HepG2 (cell line): ENCODE data around the gene TBXA2R. TPM values are rescaled to one million over a fixed set of nuclear protein-coding genes. Genes with fewer than 3 reads are reported as not detected.

ENCODE experiments used
- ATAC-seq: fragments of 200-7000 bp; cut with Tn5 transposase; 3 replicates; pipeline ENCODE4 v1.9.1; 2020; ENCODE audit warnings: mild to moderate bottlenecking, moderate library complexity
- BruUV-seq: library from RNA; stranded (reverse); fragments of 400-500 nt; replicated peaks from 2 replicates; lab custom pipeline; 2021; lab: Mats Ljungman, UMichigan
- CTCF ChIA-PET: fragments of 300-600 bp; formaldehyde crosslinking; extraction: SDS; loops from one replicate; lab custom pipeline; 2021; ENCODE audit warnings: low total read pairs, inconsistent platforms, low intra/inter-chr PET ratio; lab: Yijun Ruan, JAX
- POLR2A ChIA-PET: fragments of 350-600 bp; sonication (Branson Sonifier 250); formaldehyde crosslinking; loops from one replicate; lab custom pipeline; 2020; ENCODE audit warnings: antibody characterized with exemption, inconsistent platforms; lab: Yijun Ruan, JAX
- DNase-seq: peaks from one replicate; pipeline ENCODE4 v3.0.0-alpha.2; 2015; ENCODE audit warnings: low spot score
- FAIRE-seq: peaks from 3 replicates; lab custom pipeline; 2011; peaks lifted over from hg19 to GRCh38; lab: Jason Lieb, UNC
- H2AFZ ChIP-seq: one replicate; pipeline ENCODE4 v1.6.1; 2011; ENCODE audit warnings: low read length, inconsistent platforms
- H3K27ac ChIP-seq: fragments of 300-600 bp; 3 replicates; pipeline ENCODE4 v1.8.0; 2011; ENCODE audit warnings: mixed run types, mild to moderate bottlenecking, mixed read lengths, low read length, inconsistent platforms; ENCODE audit not compliant: insufficient read depth; ENCODE audit errors: extremely low read length
- H3K27me3 ChIP-seq, 2 experiments: fragments of 200-600 bp in 1 of 2; 2 replicates in 1 of 2; 3 replicates in 1 of 2; pipeline versions ENCODE4 v1.6.0 to v1.8.0; 2011; ENCODE audit warnings: low read length in 2 of 2, mild to moderate bottlenecking in 2 of 2, moderate library complexity in 2 of 2, inconsistent platforms in 1 of 2; ENCODE audit not compliant: insufficient read depth in 2 of 2, control insufficient read depth in 1 of 2
- H3K36me3 ChIP-seq, 2 experiments: fragments of 200-600 bp in 1 of 2; replicated peaks in 1 of 2; 2 replicates in 1 of 2; 3 replicates in 1 of 2; pipeline versions ENCODE4 v1.5.1 to v1.8.0; 2011; ENCODE audit warnings: low read length in 2 of 2, inconsistent platforms in 1 of 2; ENCODE audit not compliant: insufficient read depth in 2 of 2, control insufficient read depth in 1 of 2
- H3K4me1 ChIP-seq: 2 replicates; pipeline ENCODE4 v1.5.1; 2012; ENCODE audit warnings: low read length, inconsistent platforms; ENCODE audit not compliant: insufficient read depth
- H3K4me2 ChIP-seq: 2 replicates; pipeline ENCODE4 v1.6.0; 2011; ENCODE audit warnings: low read depth, low read length, inconsistent platforms
- H3K4me3 ChIP-seq, 3 experiments: fragments of 200-600 bp in 1 of 3; sonication (generic), shearing (Covaris generic) in 1 of 3; replicated peaks in 1 of 3; 2 replicates each; pipeline ENCODE4 v1.5.1; 2011 to 2016; ENCODE audit warnings: low read length in 3 of 3, inconsistent platforms in 2 of 3, low read depth in 2 of 3, mild to moderate bottlenecking in 2 of 3, control low read depth in 1 of 3, mixed read lengths in 1 of 3; ENCODE audit not compliant: insufficient read depth in 1 of 3
- H3K79me2 ChIP-seq: one replicate; pipeline ENCODE4 v1.6.1; 2011; ENCODE audit warnings: low read length, inconsistent platforms; ENCODE audit not compliant: insufficient read depth
- H3K9ac ChIP-seq: 2 replicates; pipeline ENCODE4 v1.6.0; 2011; ENCODE audit warnings: mild to moderate bottlenecking, low read depth, low read length, inconsistent platforms; ENCODE audit not compliant: insufficient read depth
- H3K9me3 ChIP-seq: 2 replicates; pipeline ENCODE4 v1.5.1; 2012; ENCODE audit warnings: mild to moderate bottlenecking, low read length
- H4K20me1 ChIP-seq: 2 replicates; pipeline ENCODE4 v1.6.0; 2011; ENCODE audit warnings: inconsistent platforms, mild to moderate bottlenecking, low read length, moderate library complexity; ENCODE audit not compliant: insufficient read depth
- CHCHD3 ChIP-seq: sonication (generic); formaldehyde crosslinking; IDR thresholded peaks from 2 replicates; pipeline ENCODE4 v1.8.0; 2022; ENCODE audit warnings: mild to moderate bottlenecking, missing genetic modification reagents, moderate library complexity
- PAF1 ChIP-seq: IDR thresholded peaks from 2 replicates; pipeline ENCODE4 v1.6.1; 2016; ENCODE audit warnings: missing genetic modification reagents, missing compliant biosample characterization
- POLR2A ChIP-seq, 2 experiments: IDR thresholded peaks; 2 replicates each; pipeline ENCODE4 v1.6.1; 2011; ENCODE audit warnings: low read depth in 2 of 2, low read length in 2 of 2, mild to moderate bottlenecking in 1 of 2, moderate library complexity in 1 of 2; ENCODE audit not compliant: insufficient read depth in 1 of 2
- REXO4 ChIP-seq: sonication (generic); formaldehyde crosslinking; IDR thresholded peaks from 2 replicates; pipeline ENCODE4 v1.8.0; 2022; ENCODE audit warnings: missing genetic modification reagents, mild to moderate bottlenecking, borderline replicate concordance
- RFX3 ChIP-seq: IDR thresholded peaks from 2 replicates; pipeline ENCODE4 v1.6.1; 2016; ENCODE audit warnings: missing biosample characterization, missing genetic modification reagents
- SATB2 ChIP-seq: sonication (generic); formaldehyde crosslinking; IDR thresholded peaks from 2 replicates; pipeline ENCODE4 v1.5.0; 2020; ENCODE audit warnings: missing genetic modification reagents
- YEATS4 ChIP-seq: sonication (generic); formaldehyde crosslinking; IDR thresholded peaks from 2 replicates; pipeline ENCODE4 v1.4.0; 2020; ENCODE audit warnings: missing genetic modification reagents, borderline replicate concordance
- ZNF589 ChIP-seq: sonication (generic); formaldehyde crosslinking; conservative IDR thresholded peaks from 2 replicates; pipeline ENCODE4 v1.8.0; 2022; ENCODE audit warnings: mild to moderate bottlenecking, moderate library complexity, missing genetic modification reagents
- ZSCAN29 ChIP-seq: sonication (generic); formaldehyde crosslinking; conservative IDR thresholded peaks from 2 replicates; pipeline ENCODE4 v1.4.0; 2020; ENCODE audit warnings: mild to moderate bottlenecking, missing genetic modification reagents
- WGBS: methylation state at CpG from one replicate; pipeline ENCODE4 v1.1.6; 2017; ENCODE audit warnings: low lambda C conversion rate; 5-methylcytosine and 5-hydroxymethylcytosine counted together
- in situ Hi-C: cut with HindIII; loops from 2 replicates; pipeline ENCODE4 v1.10.0; 2017; ENCODE audit warnings: low pct_unique_long_range_greater_than_20kb; ENCODE audit not compliant: extremely low pct_ligation_motif_present
- intact Hi-C: fragments of 100-400 bp; cut with micrococcal nuclease; formaldehyde crosslinking; loops from one replicate; pipeline ENCODE4 v1.10.0; 2022; ENCODE audit not compliant: unreplicated experiment
- polyA plus RNA-seq, 8 experiments: library from polyadenylated mRNA; depleted of rRNA in 3 of 8; stranded (reverse) in 7 of 8; unstranded in 1 of 8; fragments of >200 nt; fragmentation: Illumina TruSeq in 4 of 8; extraction: Trizol in 4 of 8; gene quantifications; 2 replicates each; pipeline versions ENCODE4 v1.2.1 to v1.2.3, GENCODE V29; 2011 to 2016; ENCODE audit warnings: low read depth in 4 of 8, missing spikeins in 1 of 8, mixed read lengths in 1 of 8; ENCODE audit not compliant: insufficient read depth in 1 of 8
- total RNA-seq, 5 experiments: library from RNA; depleted of rRNA; stranded (reverse); fragments of >200 nt; fragmentation: Illumina TruSeq; extraction: Trizol; gene quantifications; 2 replicates each; pipeline ENCODE4 v1.2.3, GENCODE V29; 2016; ENCODE audit warnings: low read depth in 1 of 5

The TBXA2R gene
- total and polyA plus RNA-seq, 2 of the 13 experiments (the other 11 are each of a cell fraction or from before 2014, with no cell fraction given) = 0.09 TPM; not detected in 1

- in situ Hi-C loops (no loop called here), intact Hi-C loops (no loop called here)
- Histone ChIP-seq H3K4me1 (peaks cover 38% of the 10 kb centered on the region), H3K9ac (no peak overlapping the region), H3K27me3 (no peaks in the 10 kb centered on the region), H4K20me1 (no peaks in the 10 kb centered on the region), H3K79me2 (peaks cover 4% of the 10 kb centered on the region), H3K27ac (no peak overlapping the region), H3K9me3 (no peaks in the 10 kb centered on the region), H2AFZ (no peak overlapping the region), H3K4me2 (no peak overlapping the region), H3K36me3 (peaks cover 0 to 4% of the 10 kb centered on the region in 2 experiments; a peak in 3 of 5 replicates), H3K4me3 (no peak overlapping the region)
- 97% methylated on average over 29 of the region's 34 CpGs for WGBS
- TF ChIP-seq ZNF589 (CRISPR knock-in tag) (no peak), POLR2A (IDR thresholded peaks at IDR 0.05; ENCODE audit: insufficient read depth in 1 of 2, low read depth in 2 of 2, low read length in 2 of 2) (no peak), REXO4 (CRISPR knock-in tag) (no peak), PAF1 (no peak)
- no peak for ATAC-seq
- no peak for DNase-seq
- ChIA-PET POLR2A (no interaction called here), CTCF (no interaction called here)
- BruUV-seq = no TSS peak
- no peak for FAIRE-seq
These were observed 55.5 kb downstream of the TBXA2R start for GRCh38 chr19:3550947-3551791.

- H4K20me1 ChIP-seq = no peaks in the 10 kb centered on the region
- H3K9ac ChIP-seq = no peak overlapping the region
- no peak overlapping the region for H3K27ac ChIP-seq
- CTCF ChIA-PET = no interaction called here
- no TSS peak for BruUV-seq
- no peak for DNase-seq
- in situ Hi-C loops (no loop called here), intact Hi-C loops (no loop called here)
- no peak for TF ChIP-seq SATB2 (CRISPR knock-in tag)
- no peak for TF ChIP-seq CHCHD3 (CRISPR knock-in tag)
- TF ChIP-seq RFX3 = no peak
- no peak for TF ChIP-seq YEATS4 (CRISPR knock-in tag)
- no peak for TF ChIP-seq ZSCAN29 (CRISPR knock-in tag)
- 98% methylated on average over 7 of the region's 10 CpGs for WGBS
- peaks cover 0 to 10% of the 10 kb centered on the region in 2 experiments; a peak in 3 of 5 replicates for H3K36me3 ChIP-seq
- H3K27me3 ChIP-seq = no peaks in the 10 kb centered on the region
- no peaks in the 10 kb centered on the region for H3K79me2 ChIP-seq
- no peaks in the 10 kb centered on the region for H3K9me3 ChIP-seq
- H3K4me1 ChIP-seq = peaks cover 25% of the 10 kb centered on the region
- ATAC-seq = no peak
- no peak overlapping the region for H2AFZ ChIP-seq
- POLR2A ChIA-PET = no interaction called here
- H3K4me2 ChIP-seq = no peak overlapping the region
- no peak overlapping the region for H3K4me3 ChIP-seq
- no peak for FAIRE-seq
These were observed 56.9 kb downstream of the TBXA2R start for GRCh38 chr19:3549816-3550215.
